H1 (cell line): ENCODE measurements around the gene EXT2. TPM values are rescaled to one million over a fixed set of nuclear protein-coding genes. Genes with fewer than 3 reads are reported as not detected.

Experiments
- BACH1 ChIP-seq: IDR thresholded peaks from 2 replicates; pipeline ENCODE4 v1.6.1; 2012; ENCODE audit warnings: low read length, improper control_type of control experiment
- SIN3A ChIP-seq, 2 experiments: IDR thresholded peaks in 1 of 2; conservative IDR thresholded peaks in 1 of 2; 2 replicates each; pipeline ENCODE4 v1.6.1; 2011 to 2012; ENCODE audit warnings: low read length in 2 of 2, improper control_type of control experiment in 1 of 2, low read depth in 1 of 2, mild to moderate bottlenecking in 1 of 2
- polyA plus RNA-seq, 7 experiments: library from polyadenylated mRNA; depleted of rRNA in 3 of 7; stranded (reverse) in 5 of 7; unstranded in 2 of 7; fragments of >200 nt in 5 of 7; fragments of 200-250 nt in 2 of 7; gene quantifications; 1 replicate in 5 of 7; 2 replicates in 1 of 7; 4 replicates in 1 of 7; pipeline versions ENCODE4 v1.2.1 to v1.2.3, GENCODE V29; 2011 to 2013; ENCODE audit warnings: missing spikeins in 2 of 7, mixed read lengths in 2 of 7
- total RNA-seq: library from RNA; stranded (reverse); fragmentation: NEBNext Ultra II Directional; extraction: Animal tissue kit (Norgen Biotek cat#: 25700); gene quantifications from 2 replicates; pipeline ENCODE4 v1.2.1, GENCODE V29; 2021

EXT2 gene
- total and polyA plus RNA-seq, 2 of the 8 experiments (the other 6 are each of a cell fraction or from before 2014, with no cell fraction given): 29.8 to 42.8 TPM

- TF ChIP-seq BACH1 (no peak), SIN3A (conservative IDR thresholded peaks at IDR 0.05 in 1 of 2, IDR thresholded peaks at IDR 0.05 in 1 of 2; ENCODE audit: low read depth in 1 of 2, low read length in 2 of 2) (no peak)
Measured at GRCh38 chr11:44282620-44283019, 187.1 kb downstream of the EXT2 start (continued).
